Type B pancreatic cell (in vitro differentiated cells): ENCODE results near the gene PDZD4. TPM values are rescaled to one million over a fixed set of nuclear protein-coding genes. Genes with fewer than 3 reads are reported as not detected.

Source experiments
- DNase-seq: peaks from one replicate; pipeline ENCODE4 v3.0.0; 2021; ENCODE audit warnings: mixed read lengths; ENCODE audit not compliant: unreplicated experiment; ENCODE audit errors: extremely low spot score
- H3K27ac Mint-ChIP-seq: 2 replicates; pipeline ENCODE4 v1.8.0; 2021; ENCODE audit warnings: mild to moderate bottlenecking, mixed read lengths
- H3K27me3 Mint-ChIP-seq: 2 replicates; pipeline ENCODE4 v1.8.0; 2021; ENCODE audit warnings: mixed read lengths
- H3K36me3 Mint-ChIP-seq: 2 replicates; pipeline ENCODE4 v1.8.0; 2021; ENCODE audit warnings: mixed read lengths
- H3K4me1 Mint-ChIP-seq: one replicate; pipeline ENCODE4 v1.8.0; 2021; ENCODE audit warnings: mixed read lengths; ENCODE audit not compliant: unreplicated experiment
- H3K4me3 Mint-ChIP-seq: 2 replicates; pipeline ENCODE4 v1.8.0; 2021; ENCODE audit warnings: mild to moderate bottlenecking, mixed read lengths
- H3K9me3 Mint-ChIP-seq: 2 replicates; pipeline ENCODE4 v1.8.0; 2021; ENCODE audit warnings: mixed read lengths
- total RNA-seq: library from RNA; stranded (reverse); gene quantifications from 2 replicates; pipeline ENCODE4 v1.2.1, GENCODE V29; 2021; ENCODE audit warnings: low replicate concordance
- TF ChIP-seq, protein P1 (sequence below): fragments of 200-600 bp; sonication (generic); conservative IDR thresholded peaks from 2 replicates; pipeline ENCODE4 v1.5.0; 2021; ENCODE audit warnings: antibody characterized with exemption, mild to moderate bottlenecking

PDZD4 gene
- total RNA-seq, 1 donor from 2014 or later: 23.9 TPM

DNA sequence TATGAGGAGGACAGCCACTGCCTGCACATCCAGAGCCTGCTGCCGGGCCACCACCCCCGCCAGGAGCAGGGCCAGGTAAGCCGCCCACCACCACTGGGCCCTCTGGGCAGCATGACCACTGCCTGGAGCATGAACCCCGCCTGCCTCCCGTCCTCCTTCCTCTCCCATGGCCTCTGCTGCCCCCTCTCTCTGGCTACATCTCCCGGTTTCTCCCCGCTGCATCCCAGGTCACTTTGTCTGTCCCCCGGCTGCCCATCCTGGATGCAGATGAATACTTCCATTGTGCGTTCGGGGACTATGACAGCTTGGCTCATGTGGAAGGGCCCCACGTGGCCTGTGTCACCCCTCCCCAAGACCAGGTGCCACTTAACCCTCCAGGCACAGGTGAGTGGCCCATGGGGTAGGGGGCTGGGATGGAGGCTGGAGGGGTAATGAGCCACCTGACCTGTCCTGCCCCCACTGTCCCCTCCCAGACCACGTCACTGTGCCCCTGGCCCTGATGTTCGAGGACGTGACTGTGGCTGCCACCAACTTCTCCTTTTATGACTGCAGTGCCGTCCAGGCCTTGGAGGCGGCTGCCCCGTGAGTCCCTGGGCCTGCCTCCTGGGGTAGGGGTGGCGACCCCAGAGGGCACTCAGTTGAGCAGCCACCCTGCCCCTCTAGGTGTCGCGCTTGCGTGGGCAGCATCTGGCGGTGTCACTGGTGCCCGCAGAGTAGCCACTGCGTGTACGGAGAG lies 60.3 kb downstream of the PDZD4 start:
- H3K9me3 Mint-ChIP-seq: no peaks in the 10 kb centered on the region
- H3K36me3 Mint-ChIP-seq: no peaks in the 10 kb centered on the region
- H3K27ac Mint-ChIP-seq: no peak overlapping the region
- TF ChIP-seq, protein P1, sequence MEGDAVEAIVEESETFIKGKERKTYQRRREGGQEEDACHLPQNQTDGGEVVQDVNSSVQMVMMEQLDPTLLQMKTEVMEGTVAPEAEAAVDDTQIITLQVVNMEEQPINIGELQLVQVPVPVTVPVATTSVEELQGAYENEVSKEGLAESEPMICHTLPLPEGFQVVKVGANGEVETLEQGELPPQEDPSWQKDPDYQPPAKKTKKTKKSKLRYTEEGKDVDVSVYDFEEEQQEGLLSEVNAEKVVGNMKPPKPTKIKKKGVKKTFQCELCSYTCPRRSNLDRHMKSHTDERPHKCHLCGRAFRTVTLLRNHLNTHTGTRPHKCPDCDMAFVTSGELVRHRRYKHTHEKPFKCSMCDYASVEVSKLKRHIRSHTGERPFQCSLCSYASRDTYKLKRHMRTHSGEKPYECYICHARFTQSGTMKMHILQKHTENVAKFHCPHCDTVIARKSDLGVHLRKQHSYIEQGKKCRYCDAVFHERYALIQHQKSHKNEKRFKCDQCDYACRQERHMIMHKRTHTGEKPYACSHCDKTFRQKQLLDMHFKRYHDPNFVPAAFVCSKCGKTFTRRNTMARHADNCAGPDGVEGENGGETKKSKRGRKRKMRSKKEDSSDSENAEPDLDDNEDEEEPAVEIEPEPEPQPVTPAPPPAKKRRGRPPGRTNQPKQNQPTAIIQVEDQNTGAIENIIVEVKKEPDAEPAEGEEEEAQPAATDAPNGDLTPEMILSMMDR: no peak
- no peaks in the 10 kb centered on the region for H3K4me1 Mint-ChIP-seq
- no peak overlapping the region for H3K4me3 Mint-ChIP-seq
- DNase-seq: no peak
- H3K27me3 Mint-ChIP-seq: no peaks in the 10 kb centered on the region

DNA sequence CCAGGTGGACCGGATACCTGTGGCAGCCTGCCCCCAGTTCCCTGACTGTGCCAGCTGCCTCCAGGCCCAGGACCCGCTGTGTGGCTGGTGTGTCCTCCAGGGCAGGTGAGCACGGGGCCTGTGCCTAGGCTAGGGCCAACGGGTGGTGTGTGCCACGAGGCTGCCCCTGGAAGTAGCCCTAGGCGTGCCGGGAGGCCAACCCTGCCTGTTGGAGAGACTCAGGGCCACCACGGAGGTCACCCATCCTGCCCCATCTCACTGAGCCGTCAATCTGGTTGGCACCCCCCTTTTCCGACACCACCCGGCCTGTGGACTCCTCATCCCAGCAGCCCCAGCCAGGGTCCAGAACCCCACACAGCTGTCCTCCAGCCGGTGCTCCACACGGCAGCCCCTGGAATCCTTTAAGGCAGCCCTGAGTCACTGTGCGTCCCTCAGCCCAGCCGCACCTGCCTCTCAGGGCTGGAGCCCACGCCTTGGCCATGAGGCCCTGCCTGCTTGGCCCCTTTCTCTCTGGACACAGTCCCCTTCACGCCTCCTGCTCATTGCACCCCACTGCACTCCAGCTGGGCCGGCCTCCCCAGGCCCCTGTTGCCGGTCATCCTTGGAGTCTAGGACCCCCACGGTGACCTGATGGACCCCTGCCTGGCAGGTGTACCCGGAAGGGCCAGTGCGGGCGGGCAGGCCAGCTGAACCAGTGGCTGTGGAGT lies 61.0 kb downstream of the PDZD4 start:
- no peak overlapping the region for H3K4me3 Mint-ChIP-seq
- no peaks in the 10 kb centered on the region for H3K36me3 Mint-ChIP-seq
- DNase-seq: no peak
- no peak overlapping the region for H3K27ac Mint-ChIP-seq
- no peaks in the 10 kb centered on the region for H3K4me1 Mint-ChIP-seq
- TF ChIP-seq, protein P1: no peak
- H3K9me3 Mint-ChIP-seq: no peaks in the 10 kb centered on the region
- no peaks in the 10 kb centered on the region for H3K27me3 Mint-ChIP-seq

DNA sequence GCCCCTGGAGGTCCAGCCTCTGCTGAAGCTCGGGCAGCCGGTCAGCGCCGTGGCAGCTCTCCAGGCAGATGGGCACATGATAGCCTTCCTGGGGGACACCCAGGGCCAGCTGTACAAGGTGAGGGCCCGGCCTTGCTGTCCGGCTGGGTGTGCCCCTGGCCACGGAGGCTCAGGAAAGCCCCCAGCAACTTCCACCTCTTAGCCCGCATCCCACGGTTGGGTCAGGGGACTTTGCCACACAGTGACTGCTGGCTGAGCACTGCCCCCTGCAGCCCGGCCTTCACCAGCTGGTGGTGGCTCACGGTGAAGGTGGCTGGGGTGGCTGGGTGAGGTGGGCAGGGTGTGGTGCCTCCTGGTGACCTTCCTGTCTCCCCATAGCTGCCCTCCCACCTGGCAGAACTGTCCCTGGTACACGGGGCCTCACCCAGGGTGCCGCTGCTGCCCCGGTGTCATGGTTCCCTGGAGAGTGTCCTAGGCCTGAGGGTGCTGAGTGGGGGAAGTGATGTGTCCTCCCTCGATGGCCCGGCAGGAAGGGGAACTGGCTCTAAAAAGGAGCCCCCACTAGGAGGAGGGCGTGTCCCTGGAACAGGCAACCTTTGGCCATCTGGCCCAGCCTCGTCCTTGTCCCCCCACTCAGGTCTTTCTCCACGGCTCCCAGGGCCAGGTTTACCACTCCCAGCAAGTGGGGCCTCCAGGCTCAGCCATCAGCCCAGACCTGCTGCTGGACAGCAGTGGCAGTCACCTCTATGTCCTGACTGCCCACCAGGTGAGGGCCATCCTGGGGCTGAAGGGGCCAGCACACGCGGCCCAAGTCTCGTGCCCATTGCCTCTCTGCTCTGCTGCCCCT lies 61.8 kb downstream of the PDZD4 start:
- no peak for DNase-seq
- H3K4me3 Mint-ChIP-seq: no peak overlapping the region
- H3K9me3 Mint-ChIP-seq: no peaks in the 10 kb centered on the region
- H3K27me3 Mint-ChIP-seq: no peaks in the 10 kb centered on the region
- H3K36me3 Mint-ChIP-seq: no peaks in the 10 kb centered on the region
- TF ChIP-seq, protein P1: no peak
- H3K27ac Mint-ChIP-seq: no peak overlapping the region
- H3K4me1 Mint-ChIP-seq: no peaks in the 10 kb centered on the region

DNA sequence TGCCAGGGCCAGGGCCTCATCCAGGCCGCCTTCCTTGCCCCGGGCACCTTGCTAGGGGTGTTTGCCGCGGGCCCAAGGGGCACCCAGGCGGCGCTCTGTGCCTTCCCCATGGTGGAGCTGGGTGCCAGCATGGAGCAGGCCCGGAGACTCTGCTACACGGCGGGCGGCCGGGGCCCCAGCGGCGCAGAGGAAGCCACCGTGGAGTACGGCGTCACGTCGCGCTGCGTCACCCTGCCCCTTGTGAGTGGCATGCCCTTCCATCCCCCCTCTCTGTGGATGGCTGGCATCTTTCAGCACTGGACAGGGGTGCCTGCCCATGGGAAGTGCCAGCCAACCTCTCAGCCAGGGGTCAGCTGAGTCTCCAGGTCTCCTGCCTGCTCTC lies 62.7 kb downstream of the PDZD4 start:
- no peak overlapping the region for H3K27ac Mint-ChIP-seq
- no peaks in the 10 kb centered on the region for H3K27me3 Mint-ChIP-seq
- no peak overlapping the region for H3K4me3 Mint-ChIP-seq
- no peaks in the 10 kb centered on the region for H3K9me3 Mint-ChIP-seq
- no peaks in the 10 kb centered on the region for H3K4me1 Mint-ChIP-seq
- TF ChIP-seq, protein P1: no peak
- H3K36me3 Mint-ChIP-seq: no peaks in the 10 kb centered on the region
- DNase-seq: no peak

DNA sequence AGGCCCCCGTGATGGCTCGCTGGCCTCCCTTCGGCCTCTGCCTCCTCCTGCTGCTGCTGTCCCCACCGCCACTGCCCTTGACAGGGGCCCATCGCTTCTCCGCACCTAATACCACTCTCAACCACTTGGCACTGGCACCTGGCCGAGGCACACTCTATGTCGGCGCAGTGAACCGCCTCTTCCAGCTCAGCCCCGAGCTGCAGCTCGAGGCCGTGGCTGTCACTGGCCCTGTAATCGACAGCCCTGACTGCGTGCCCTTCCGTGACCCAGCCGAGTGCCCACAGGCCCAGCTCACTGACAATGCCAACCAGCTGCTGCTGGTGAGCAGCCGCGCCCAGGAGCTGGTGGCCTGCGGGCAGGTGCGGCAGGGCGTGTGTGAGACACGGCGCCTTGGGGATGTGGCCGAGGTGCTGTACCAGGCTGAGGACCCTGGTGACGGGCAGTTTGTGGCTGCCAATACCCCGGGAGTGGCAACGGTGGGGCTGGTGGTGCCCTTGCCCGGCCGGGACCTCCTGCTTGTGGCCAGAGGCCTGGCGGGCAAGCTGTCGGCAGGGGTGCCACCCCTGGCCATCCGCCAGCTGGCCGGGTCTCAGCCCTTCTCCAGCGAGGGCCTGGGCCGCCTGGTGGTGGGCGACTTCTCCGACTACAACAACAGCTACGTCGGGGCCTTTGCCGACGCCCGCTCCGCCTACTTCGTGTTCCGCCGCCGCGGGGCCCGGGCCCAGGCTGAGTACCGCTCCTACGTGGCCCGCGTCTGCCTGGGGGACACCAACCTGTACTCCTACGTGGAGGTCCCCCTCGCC lies 63.3 kb downstream of the PDZD4 start:
- H3K9me3 Mint-ChIP-seq: no peaks in the 10 kb centered on the region
- DNase-seq: no peak
- no peak overlapping the region for H3K27ac Mint-ChIP-seq
- no peaks in the 10 kb centered on the region for H3K36me3 Mint-ChIP-seq
- H3K4me3 Mint-ChIP-seq: no peak overlapping the region
- H3K27me3 Mint-ChIP-seq: no peaks in the 10 kb centered on the region
- TF ChIP-seq, protein P1: no peak
- no peaks in the 10 kb centered on the region for H3K4me1 Mint-ChIP-seq
